GM12878 (cell line): Measurements from ENCODE around the gene GALNS.

Experiments used
- CBX5 ChIP-seq: sonication (generic); IDR thresholded peaks from 2 replicates; pipeline ENCODE4 v1.6.1; 2016; ENCODE audit warnings: low read depth, moderate library complexity, mild to moderate bottlenecking, inconsistent platforms
- NR2C1 ChIP-seq: fragments of 450-650 bp; IDR thresholded peaks from 2 replicates; pipeline ENCODE4 v1.6.1; 2017; ENCODE audit warnings: antibody characterized with exemption, mild to moderate bottlenecking, moderate library complexity
- NRF1 ChIP-seq: conservative IDR thresholded peaks from 2 replicates; pipeline ENCODE4 v1.6.1; 2011; ENCODE audit warnings: mild to moderate bottlenecking, low read depth, low read length, improper control_type of control experiment
- PAX8 ChIP-seq: fragments of 450-650 bp; IDR thresholded peaks from 2 replicates; pipeline ENCODE4 v1.6.1; 2017; ENCODE audit warnings: mild to moderate bottlenecking, moderate library complexity
- POLR2A ChIP-seq: IDR thresholded peaks from 2 replicates; pipeline ENCODE4 v1.6.1; 2011; ENCODE audit warnings: low read depth, mild to moderate bottlenecking, low read length
- POLR2AphosphoS5 ChIP-seq: IDR thresholded peaks from 2 replicates; pipeline ENCODE4 v1.6.1; 2011; ENCODE audit warnings: mild to moderate bottlenecking, low read length, inconsistent platforms
- SIX5 ChIP-seq: IDR thresholded peaks from 2 replicates; pipeline ENCODE4 v1.6.1; 2011; ENCODE audit warnings: mild to moderate bottlenecking, low read depth, low read length, moderate library complexity; ENCODE audit not compliant: severe bottlenecking
- SREBF2 ChIP-seq: IDR thresholded peaks from 2 replicates; pipeline ENCODE4 v1.6.1; 2012; ENCODE audit warnings: mild to moderate bottlenecking, low read length
- ZBED1 ChIP-seq: IDR thresholded peaks from 2 replicates; pipeline ENCODE4 v1.6.1; 2016; ENCODE audit warnings: borderline replicate concordance
- ZNF207 ChIP-seq: fragments of 450-650 bp; IDR thresholded peaks from 2 replicates; pipeline ENCODE4 v1.6.1; 2014; ENCODE audit warnings: antibody characterized with exemption, mild to moderate bottlenecking, borderline replicate concordance
- TF ChIP-seq, protein P1 (sequence below), 3 experiments: IDR thresholded peaks in 2 of 3; conservative IDR thresholded peaks in 1 of 3; 2 replicates each; pipeline ENCODE4 v1.5.1; 2011; ENCODE audit warnings: low read depth in 3 of 3, low read length in 3 of 3, mild to moderate bottlenecking in 3 of 3, control low read depth in 2 of 3, moderate library complexity in 2 of 3, inconsistent platforms in 1 of 3, mixed read lengths in 1 of 3; ENCODE audit not compliant: control insufficient read depth in 2 of 3, insufficient read depth in 1 of 3; ENCODE audit errors: extremely low read depth in 1 of 3
- TF ChIP-seq, protein P2 (sequence below): IDR thresholded peaks from 2 replicates; pipeline ENCODE4 v1.6.1; 2011; ENCODE audit warnings: borderline replicate concordance, low read depth, mild to moderate bottlenecking, moderate library complexity, mixed read lengths, low read length; ENCODE audit not compliant: insufficient read depth; ENCODE audit errors: extremely low read length

DNA sequence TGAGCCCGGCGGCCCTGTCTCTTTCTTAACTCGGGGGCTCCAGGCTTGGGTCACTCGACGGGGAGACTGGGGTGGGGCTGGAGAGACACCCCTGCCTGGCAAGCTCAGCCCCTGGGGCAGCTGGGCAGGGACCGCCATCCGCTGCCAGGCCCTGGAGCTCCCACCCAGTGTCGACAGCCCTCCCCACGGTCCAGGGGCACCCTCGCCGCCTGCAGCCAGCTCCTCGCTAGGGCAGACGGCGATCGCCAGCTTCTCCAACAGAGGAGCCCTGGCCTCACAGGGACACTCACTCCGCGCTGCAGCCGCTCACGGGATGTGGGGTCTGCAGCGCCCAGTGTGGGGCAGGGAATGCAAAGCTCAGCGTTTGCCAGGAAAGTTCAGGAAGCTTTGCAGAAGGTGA, 29.0 kb downstream of the GALNS start:
- TF ChIP-seq POLR2AphosphoS5, result no peak
- TF ChIP-seq POLR2A, result no peak
- TF ChIP-seq, protein P1, sequence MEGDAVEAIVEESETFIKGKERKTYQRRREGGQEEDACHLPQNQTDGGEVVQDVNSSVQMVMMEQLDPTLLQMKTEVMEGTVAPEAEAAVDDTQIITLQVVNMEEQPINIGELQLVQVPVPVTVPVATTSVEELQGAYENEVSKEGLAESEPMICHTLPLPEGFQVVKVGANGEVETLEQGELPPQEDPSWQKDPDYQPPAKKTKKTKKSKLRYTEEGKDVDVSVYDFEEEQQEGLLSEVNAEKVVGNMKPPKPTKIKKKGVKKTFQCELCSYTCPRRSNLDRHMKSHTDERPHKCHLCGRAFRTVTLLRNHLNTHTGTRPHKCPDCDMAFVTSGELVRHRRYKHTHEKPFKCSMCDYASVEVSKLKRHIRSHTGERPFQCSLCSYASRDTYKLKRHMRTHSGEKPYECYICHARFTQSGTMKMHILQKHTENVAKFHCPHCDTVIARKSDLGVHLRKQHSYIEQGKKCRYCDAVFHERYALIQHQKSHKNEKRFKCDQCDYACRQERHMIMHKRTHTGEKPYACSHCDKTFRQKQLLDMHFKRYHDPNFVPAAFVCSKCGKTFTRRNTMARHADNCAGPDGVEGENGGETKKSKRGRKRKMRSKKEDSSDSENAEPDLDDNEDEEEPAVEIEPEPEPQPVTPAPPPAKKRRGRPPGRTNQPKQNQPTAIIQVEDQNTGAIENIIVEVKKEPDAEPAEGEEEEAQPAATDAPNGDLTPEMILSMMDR (IDR thresholded peaks at IDR 0.05 in 2 of 3, conservative IDR thresholded peaks at IDR 0.05 in 1 of 3; ENCODE audit: control insufficient read depth in 2 of 3, extremely low read depth in 1 of 3, insufficient read depth in 1 of 3, low read depth in 3 of 3, low read length in 3 of 3), result no peak
- no peak for TF ChIP-seq CBX5
- no peak for TF ChIP-seq ZBED1
- TF ChIP-seq NRF1, result no peak
- no peak for TF ChIP-seq PAX8
- TF ChIP-seq SREBF2, result no peak
- TF ChIP-seq SIX5, result no peak
- TF ChIP-seq NR2C1, result no peak
- TF ChIP-seq ZNF207, result no peak
- TF ChIP-seq, protein P2, sequence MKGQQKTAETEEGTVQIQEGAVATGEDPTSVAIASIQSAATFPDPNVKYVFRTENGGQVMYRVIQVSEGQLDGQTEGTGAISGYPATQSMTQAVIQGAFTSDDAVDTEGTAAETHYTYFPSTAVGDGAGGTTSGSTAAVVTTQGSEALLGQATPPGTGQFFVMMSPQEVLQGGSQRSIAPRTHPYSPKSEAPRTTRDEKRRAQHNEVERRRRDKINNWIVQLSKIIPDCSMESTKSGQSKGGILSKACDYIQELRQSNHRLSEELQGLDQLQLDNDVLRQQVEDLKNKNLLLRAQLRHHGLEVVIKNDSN, result no peak
